ENCODE results near the gene ZNF555.
"Not testable (repeated sequence)": the region's sequence is repeated elsewhere in the genome, so short reads cannot be mapped to it uniquely, and the experiment has no call there.

Gene ZNF555

DNA sequence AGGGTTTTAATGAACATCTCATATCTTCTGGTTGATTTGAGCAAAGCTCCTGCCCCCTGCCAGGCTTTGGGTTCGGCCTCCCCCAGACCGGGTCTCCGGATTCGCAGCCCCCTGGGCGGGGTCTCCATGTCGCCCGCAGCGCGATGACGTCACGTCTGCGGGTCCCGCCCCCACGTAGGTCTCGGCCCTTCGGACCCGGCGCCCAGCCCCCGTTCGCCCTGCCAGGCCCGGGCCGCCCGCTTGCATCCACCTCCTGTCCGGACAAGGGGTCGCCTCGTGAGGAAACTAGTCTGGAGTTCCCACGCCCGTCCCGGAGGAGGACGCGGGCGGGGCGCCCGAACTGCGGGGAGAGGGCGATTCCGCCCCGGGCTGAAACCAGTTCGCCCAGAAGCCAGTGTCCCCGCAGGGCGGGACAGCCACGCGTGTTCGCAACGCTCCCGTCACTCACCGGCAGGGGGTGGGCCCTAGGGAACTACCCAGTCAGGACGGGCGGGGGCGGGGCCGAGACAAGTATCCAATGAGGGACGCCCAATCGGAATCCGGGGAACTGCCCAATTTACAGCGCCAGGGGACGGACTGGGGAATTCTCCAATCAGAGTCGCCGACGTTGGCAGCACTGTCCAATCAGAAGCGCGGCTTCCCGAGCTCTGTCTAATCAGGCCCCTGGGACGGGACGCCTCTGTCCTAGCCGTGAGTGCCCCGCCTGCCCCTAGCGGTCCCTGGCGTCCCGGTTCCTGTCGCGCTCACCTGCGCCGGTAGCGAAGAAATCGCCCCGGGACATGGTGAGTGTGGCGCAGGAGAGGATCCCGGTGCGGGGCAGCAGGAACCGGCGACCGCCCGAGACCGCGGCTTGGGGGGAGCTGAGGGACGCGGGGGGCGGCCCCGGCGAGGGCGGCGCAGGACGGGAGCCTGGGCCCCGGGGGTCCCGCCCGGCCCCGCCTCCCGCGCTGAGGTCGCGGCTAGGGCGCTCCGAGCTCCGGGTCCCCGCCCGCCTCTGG lies at the start of gene ZNF555:
Gene ZNF555, plus strand, starts transcription at position 682 of the 998 bp plus-strand sequence. Its CDS starts 98 bp downstream, at position 780.
- peak; percentile 99 for DNase-seq (ENCODE audit: low spot score)

DNA sequence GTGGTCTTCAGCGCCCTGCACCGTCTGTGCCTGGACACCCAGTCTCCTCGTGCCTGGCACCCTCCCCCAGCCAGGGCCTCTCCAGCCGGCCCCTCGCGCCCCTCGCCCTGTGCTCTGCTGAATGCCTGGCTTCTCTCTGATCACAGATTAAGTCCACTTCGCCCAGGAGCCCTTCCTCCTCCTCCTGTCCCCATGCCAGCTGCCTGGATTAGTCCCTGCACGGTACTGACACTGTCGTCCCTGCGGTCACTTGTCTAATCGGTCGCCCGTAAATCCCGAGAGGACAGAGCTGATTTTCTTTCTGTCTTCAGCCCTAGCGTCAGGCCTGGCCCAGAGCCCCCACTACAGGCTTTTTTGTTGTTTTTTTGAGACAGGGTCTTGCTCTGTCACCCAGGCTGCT lies 49.4 kb upstream of the ZNF555 start:
- no peak for DNase-seq (ENCODE audit: low spot score)

DNA sequence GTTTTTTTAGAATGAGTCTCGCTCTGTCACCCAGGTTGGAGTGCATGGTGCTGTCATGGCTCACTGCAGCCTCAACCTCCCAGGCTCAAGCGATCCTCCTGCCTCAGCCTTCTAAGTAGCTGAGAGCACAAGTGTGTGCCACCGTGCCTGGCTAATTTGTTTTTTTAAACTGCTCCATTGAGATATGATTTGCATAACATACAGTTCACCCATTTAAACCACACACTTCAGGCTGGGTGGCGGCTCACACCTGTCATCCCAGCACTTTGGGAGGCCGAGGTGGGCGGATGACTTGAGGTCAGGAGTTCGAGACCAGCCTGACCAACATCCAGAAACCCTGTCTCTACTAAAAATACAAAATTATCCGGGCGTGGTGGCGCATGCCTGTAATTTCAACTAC lies 48.6 kb upstream of the ZNF555 start:
- DNase-seq (ENCODE audit: low spot score) = not testable (repeated sequence)

DNA sequence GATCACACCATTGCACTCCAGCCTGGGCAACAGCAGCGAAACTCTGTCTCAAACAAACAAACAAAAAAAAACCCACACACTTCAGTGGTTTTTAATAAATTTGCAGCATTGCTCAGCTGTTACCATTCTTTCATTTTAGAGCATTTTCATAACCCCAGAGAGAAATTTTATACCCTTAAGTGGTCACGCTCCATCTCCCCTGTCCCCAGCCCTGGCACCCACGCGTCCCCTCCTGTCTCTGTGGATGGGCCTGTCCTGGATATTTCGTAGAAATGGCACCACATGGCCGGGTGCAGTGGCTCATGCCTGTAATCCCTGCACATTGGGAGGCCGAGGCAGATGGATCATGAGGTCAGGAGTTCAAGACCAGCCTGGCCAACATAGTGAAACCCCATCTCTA lies 48.1 kb upstream of the ZNF555 start:
- DNase-seq (ENCODE audit: low spot score) = no peak

DNA sequence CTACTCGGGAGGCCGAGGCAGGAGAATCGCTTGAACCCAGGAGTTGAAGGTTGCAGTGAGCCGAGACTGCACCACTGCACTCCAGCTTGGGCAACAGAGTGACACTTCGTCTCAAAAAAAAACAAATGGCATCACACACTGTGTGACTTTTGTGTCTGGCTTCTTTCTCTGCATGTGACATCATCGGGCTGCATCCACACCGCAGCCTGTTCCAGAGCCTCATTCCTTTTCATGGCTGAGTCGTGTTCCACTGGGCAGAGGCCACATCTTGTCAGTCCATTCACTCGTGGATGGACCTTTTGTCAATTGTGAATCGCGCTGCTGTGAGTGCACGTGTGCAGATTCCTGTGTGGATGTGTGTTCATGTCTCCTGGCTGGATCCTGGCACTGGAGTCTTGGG lies 47.7 kb upstream of the ZNF555 start:
- no peak for DNase-seq (ENCODE audit: low spot score)

DNA sequence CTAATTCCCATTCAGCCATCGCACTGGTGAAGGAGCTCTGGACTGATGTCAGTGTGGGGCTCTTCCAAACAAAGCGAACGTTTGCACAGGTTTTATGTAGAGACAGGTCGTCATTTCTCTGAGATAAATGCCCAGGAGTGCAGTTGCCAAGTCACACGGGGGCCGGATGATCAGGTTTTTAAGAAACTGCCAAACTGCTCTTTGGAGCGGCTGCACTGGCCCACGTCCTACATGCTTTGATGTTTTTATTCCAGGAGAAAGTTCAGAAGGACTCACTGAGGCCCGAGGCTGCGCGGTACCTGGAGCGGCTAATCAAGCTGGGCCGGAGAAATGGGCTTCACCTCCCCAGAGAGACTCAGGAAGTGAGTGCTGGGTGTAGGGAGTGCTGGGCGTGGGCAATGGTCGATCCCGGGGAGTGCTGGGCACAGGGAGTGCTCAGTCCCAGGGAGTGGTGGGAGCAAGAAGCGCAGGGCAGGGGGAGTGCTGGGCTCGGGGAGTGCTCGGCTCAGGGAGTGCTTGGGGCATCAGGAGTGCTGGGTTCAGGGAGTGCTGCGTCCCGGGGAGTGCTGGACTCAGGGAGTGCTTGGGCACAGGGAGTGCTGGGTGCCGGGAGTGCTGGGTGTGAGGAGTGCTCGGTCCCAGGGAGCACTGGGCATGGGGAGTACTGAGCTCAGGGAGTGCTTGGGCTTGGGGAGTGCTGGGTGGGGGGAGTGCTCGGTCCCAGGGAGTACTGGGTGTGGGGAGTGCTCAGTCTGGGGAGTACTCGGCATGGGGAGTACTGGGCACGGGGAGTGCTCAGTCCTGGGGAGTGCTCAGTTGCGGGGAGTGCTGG lies 45.2 kb upstream of the ZNF555 start:
- peak; percentile 18 for DNase-seq (ENCODE audit: low spot score)

DNA sequence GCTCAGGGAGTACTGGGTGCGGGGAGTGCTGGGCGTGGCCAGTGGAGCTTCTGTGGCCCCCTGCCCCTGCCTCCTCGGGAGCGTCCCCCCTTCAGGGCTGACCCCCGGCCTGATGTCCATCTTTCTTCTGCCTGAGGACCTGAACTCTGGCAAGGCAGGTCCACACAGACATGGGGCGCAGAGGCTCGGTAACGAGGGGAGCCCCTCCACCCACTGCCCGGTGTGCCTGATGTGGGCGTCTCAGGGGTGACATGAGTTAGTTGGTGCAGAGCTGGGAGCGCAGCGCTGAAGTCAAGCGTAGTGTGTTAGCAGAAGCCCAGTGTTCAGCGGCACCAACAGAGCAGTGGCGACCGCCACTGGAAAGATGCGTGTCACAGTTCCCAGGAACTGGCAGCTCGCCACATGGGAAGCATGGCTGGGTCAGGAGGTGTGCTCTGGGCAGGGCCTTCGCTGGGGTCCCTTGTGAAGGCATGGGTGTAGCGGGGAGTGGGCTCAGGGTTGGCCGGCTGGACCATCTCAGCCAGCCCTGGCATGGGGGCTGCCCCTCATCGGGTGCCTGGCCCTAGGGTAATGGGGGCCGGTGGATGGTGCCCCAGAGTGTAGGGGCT lies 44.5 kb upstream of the ZNF555 start:
- no peak for DNase-seq (ENCODE audit: low spot score)

DNA sequence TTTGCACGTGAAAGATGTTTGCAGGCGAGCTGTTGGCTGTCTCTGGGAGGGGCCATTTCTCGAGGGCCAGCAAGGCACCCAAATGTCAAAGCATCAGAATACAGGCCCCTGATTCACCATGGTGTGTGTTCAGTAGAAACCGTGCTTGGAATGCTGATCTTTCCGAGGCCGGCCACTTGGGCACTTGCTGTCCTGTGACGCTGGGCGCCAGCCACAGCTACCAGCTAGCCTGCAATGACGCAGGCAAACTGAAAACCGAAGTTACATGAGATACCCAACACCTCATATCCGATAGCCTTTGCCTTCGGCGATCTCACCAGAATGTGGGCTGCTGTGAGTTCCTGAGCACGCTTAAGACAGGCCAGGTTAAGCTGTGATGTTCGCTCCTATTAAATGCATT lies 44.0 kb upstream of the ZNF555 start:
- DNase-seq (ENCODE audit: low spot score) = no peak

DNA sequence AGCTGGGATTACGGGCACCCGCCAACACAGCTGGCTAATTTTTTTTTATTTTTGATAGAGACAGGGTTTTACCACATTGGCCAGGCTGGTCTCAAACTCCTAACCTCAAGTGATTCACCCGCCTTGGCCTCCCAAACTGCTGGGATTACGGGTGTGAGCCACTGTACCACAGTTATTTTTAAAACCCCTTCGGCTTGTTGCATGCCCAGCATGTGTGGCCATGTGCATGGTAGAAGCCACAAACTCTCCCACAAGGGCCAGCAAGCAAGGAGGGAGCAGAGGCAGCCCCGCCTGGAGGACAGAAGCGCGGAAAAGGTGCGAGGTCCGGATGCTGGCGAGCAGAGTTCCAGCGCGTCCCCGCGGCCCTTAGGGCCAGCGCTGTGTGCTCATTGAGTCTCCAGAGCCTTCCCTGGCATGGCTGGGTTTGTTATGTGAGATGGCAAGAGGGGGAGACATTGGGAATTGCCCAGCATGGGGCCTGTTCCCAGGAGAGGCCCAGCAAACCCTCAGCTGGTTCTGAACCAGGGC lies 43.1 kb upstream of the ZNF555 start:
- DNase-seq (ENCODE audit: low spot score) = no peak

DNA sequence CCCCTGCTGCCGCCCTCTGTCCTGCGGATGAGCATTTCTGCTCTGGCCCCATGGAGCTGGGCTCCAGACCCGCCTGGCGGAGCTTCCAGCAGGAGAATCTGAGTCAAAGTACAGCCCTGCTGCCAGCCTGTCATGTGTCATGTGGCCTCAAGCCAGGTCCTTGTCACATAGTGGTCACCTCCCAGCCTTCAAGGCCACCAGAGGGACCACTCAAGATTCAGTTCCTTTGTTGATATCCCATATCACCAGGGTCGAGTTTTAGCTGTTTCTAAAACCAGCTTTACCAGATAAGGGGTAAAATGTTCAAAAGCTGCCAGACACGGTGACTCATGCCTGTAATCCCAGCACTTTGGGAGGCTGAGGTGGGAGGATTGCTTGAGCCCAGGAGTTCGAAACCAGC lies 42.5 kb upstream of the ZNF555 start:
- DNase-seq (ENCODE audit: low spot score) = no peak

DNA sequence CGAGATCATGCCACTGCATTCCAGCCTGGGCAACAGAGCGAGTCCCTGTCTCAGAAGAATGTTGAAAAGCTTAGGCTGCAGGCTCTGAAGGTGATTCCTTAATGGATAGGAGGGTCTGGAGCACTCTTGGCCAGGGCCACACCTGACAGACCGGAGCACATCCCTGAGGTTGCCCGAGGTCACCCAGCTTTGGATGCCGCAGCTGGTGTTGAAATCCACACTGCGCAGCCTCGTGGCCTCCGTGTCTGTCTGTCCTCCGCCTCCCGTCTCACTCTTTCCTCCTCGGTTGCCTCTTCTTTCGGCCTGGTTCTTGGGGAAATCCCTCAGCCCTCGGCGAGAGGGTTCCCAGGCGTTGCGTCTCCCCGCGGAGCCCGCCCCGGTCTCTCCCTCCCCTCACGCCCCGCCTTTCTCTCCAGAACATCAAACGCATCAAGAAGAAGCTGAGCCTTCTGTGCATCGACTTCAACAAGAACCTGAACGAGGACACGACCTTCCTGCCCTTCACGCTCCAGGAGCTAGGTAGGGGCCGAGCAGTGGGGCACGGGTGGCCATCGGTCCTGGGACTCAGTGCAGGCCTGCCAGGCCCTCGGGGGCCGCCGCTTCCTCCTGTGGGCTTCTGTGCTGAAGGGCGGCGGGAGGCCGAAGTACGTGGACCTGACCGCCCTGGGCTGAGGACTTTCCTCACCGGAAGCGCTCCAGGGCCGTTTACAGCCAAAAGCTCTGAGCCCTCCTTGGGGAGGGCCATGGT lies 41.8 kb upstream of the ZNF555 start:
- no peak for DNase-seq (ENCODE audit: low spot score)

DNA sequence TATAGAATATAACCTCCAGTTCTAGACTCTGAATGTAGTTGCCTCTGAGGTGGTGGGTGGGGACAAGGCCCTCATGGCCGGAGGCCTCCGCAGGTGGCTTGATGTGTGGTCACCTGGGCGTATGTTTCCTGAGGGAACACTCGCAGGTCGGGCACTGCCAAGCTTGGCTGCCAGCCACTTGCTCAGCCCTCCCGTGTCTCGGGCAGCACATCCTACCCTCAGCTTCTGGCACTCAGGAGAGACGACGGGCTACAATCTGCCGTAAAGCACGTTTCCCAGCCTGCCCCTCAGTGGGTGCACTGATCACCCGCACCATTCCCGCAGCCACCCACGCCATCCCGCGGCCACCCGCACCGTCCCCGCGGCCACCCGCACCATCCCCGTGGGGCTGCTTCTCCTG lies 40.8 kb upstream of the ZNF555 start:
- DNase-seq (ENCODE audit: low spot score) = peak; percentile 23

DNA sequence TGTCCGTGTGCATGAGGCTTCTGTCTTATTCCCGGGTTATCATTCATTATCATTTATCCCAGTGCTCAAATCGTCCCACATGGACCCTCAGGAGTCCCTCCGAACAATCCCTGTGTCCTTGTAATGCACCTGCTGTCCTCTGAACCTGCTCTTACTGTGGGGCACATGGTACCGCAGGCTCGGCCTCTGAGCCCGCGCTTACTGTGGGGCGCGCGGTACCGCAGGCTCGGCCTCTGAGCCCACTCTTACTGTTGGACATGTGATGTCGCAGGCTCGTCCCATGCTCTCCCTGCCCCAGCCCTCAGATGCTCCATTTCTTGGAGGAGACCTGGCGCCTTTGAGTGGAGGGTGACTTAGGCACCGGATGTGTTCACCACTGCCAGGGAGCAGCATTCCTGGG lies 38.4 kb upstream of the ZNF555 start:
- no peak for DNase-seq (ENCODE audit: low spot score)

DNA sequence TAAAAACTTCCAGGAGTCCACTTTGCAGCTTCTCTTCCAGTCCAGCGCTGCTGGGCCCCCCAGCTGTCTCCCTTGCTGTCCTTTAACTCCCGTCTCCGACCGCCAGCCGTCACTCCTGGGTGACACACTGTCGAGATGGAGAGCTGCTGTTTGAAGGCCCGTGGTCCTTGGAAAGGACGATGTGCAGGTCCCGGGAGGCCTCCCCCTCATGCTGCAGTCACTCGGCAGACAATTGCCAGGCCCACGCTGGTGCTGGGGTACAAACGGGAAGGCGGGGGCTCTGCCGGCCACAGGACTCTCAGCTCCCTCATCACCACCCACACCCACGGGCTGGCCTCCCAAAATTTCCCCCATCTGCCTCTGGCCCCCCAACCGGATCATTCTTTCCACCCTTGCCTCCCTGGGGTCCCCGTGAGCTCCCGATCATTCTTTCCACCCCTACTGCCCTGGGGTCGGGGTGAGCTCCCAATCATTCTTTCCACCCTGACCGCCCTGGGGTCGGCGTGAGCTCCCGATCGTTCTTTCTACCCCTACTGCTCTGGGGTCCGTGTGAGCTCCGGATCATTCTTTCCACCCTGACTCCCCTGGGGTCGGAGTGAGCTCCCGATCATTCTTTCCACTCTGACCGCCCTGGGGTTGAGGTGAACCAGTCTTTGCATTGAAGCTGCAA lies 37.7 kb upstream of the ZNF555 start:
- DNase-seq (ENCODE audit: low spot score) = peak; percentile 14

DNA sequence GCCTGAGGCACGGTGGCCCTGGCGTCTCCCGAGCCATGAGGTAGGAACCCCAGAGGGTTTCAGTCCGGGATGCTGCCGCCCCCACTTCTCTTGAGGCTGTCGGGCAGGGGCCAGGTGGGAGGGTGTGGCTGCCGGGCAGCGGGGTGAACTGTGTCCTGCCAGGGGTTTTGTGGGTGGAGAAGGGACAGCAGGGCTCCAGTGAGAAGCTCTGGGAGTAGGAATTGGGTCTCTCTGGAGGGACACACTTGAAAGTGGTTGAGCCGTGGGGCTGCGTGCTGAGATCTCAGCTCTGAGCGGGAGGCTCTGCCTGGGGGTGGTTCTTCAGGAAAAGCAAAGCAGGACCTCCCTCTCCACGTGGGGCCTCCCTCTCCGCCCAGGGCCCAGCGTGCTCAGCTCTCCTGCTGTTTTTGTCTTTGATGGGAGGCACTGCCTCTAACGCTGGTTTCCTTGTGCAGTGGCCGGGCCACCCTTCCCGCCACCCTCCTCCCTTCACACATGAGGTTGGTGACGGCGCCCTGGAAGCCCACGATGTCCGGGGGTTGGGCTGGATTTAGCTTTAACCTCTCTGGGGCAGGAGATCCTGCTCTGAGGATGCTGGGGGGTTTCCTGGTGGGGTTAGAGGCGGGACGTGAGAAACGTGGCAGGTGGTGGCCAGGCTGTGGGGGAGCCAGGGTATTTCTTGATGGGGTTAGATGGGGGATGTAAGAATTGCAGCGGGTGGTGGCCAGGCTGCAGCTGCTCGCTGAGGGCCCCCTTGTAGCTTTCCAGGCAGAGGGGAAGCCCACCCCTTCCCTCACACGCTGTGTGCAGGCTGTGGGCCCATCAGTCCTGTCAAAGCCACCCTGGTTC lies 36.9 kb upstream of the ZNF555 start:
- DNase-seq (ENCODE audit: low spot score) = peak; percentile 14

DNA sequence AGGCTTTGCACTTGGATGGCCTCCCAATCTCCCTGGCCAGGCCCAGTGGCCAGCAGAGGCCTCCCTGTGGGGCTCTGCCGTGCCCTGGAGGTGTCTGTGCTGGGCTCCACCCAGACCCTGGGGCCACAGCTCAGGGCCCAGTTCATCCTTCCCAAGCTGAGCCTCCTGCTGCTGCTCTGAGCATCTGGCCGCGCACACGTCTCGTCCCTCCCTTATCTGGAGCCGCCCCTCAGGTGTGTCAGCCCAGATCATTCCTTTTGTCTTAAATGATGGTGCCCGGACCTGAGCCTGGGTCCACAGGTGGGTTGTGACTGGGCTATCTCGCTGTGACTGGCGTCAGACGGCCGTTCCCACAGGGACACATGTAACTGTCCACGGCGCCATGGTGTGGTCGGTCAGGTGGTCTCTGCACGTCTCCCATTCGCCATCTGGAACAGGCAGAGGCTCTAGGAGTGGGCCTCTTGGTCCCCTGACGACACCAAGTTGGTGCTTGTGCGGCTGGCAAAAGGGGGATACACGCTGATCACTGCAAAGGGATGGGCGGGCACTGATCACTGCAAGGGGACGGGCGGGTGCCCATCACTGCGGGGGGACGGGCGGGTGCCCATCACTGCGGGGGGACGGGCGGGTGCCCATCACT lies 35.9 kb upstream of the ZNF555 start:
- DNase-seq (ENCODE audit: low spot score) = no peak

DNA sequence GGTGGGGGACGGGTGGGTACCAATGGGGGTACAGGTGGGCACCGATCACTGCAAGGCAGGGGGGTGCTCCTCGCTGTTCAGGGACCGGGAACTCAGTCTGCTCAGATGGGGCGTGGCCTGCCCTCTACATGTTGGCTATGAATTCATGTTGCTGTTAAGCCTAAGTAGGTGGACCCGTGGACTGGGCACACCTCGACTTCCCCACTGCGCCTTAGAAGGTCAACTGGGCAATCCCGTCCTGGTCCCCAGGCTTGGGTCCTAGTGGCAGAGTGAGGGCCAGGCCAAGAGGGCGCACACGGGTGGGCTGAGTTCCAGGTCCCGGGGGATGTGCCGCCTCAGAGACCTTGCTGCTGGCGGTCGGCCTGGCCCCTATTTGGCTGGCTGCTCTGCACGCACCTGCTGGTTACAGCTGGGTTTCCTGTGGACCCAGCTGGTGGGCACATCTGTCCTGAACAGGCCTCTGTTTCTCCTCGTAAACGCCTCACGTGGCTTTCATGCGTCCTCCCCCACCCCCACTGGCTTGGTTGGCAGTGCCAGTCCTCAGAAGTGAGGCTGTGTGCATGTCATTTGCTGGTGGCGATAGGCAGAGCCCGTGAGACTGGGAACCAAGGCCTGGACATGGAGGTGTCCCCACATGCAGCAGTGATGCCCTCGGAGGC lies 35.2 kb upstream of the ZNF555 start:
- DNase-seq (ENCODE audit: low spot score) = peak; percentile 11

DNA sequence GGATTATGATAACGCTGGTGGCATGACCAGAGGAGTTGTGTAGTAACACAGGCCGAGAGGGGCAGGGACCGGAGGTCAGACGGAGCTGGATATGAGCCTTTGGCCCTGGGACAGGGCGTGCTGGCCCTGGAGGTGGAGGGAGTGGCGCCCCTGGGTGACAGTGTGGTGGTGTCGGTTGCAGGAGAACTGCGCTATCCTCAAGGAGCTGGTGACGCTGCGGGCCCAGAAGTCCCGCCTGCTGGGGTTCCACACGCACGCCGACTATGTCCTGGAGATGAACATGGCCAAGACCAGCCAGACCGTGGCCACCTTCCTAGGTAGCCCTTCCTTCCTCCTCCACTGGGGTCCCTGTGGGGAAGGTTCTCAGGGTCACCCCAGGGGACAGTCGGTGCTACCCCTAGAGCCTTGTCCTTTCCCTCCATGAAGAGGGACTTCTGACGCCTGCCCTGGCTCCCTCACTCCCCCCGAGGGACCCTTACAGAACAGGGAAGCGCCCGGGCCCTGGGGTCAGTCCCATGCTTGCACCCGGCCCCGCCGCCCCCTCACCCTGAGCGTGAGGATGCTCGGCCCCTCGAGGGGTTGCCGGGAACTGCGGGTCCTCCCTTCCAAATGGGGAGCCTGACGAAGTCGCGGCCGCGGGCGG lies 34.4 kb upstream of the ZNF555 start:
- DNase-seq (ENCODE audit: low spot score) = peak; percentile 17

Measured in iPS-NIHi11 (cell line).